H1 (cell line): ENCODE data around the gene NPTXR. TPM values are rescaled to one million over a fixed set of nuclear protein-coding genes. Genes with fewer than 3 reads are reported as not detected.
A peak's percentile ranks its signal among the peaks of the same experiment; 100 is the strongest.

ENCODE experiments used
- CTCF ChIA-PET: fragments of 300-600 bp; sonication (Branson Sonifier 250); formaldehyde crosslinking; loops from one replicate; lab custom pipeline; 2021; ENCODE audit not compliant: partially characterized antibody; lab: Charles Lee
- POLR2A ChIA-PET: fragments of 300-600 bp; sonication (Branson Sonifier 250); formaldehyde crosslinking; loops from one replicate; lab custom pipeline; 2021; ENCODE audit warnings: inconsistent platforms; ENCODE audit not compliant: partially characterized antibody; lab: Charles Lee
- DNase-seq, 2 experiments: peaks; one replicate each; pipeline versions ENCODE4 v3.0.0 to v3.0.0-alpha.2; 2010 to 2022; ENCODE audit warnings: low spot score in 2 of 2, low read depth in 1 of 2, mixed read lengths in 1 of 2
- FAIRE-seq: peaks from 2 replicates; lab custom pipeline; 2011; peaks lifted over from hg19 to GRCh38; lab: Jason Lieb, UNC
- H2AFZ ChIP-seq: 2 replicates; pipeline ENCODE4 v1.8.1; 2012; ENCODE audit warnings: low read length, inconsistent platforms
- H2AK5ac ChIP-seq: 2 replicates; pipeline ENCODE4 v1.6.1; 2013; ENCODE audit warnings: low read depth, low read length
- H2BK120ac ChIP-seq: replicated peaks from 2 replicates; pipeline ENCODE3; 2013; ENCODE audit warnings: low read depth, low read length, inconsistent platforms
- H2BK12ac ChIP-seq: 2 replicates; pipeline ENCODE4 v1.6.1; 2013; ENCODE audit warnings: low read depth, low read length
- H2BK15ac ChIP-seq: 2 replicates; pipeline ENCODE4 v1.6.1; 2013; ENCODE audit warnings: low read length
- H2BK20ac ChIP-seq: 2 replicates; pipeline ENCODE4 v1.6.1; 2013; ENCODE audit warnings: low read length
- H2BK5ac ChIP-seq: 2 replicates; pipeline ENCODE4 v1.6.1; 2013; ENCODE audit warnings: low read depth, low read length
- H3K14ac ChIP-seq: 2 replicates; pipeline ENCODE4 v1.6.1; 2013; ENCODE audit warnings: inconsistent platforms; ENCODE audit not compliant: insufficient read length
- H3K18ac ChIP-seq: 2 replicates; pipeline ENCODE4 v1.6.1; 2013; ENCODE audit warnings: low read length; ENCODE audit errors: extremely low read depth
- H3K23ac ChIP-seq: 2 replicates; pipeline ENCODE4 v1.6.1; 2013; ENCODE audit warnings: inconsistent platforms; ENCODE audit not compliant: insufficient read length
- H3K23me2 ChIP-seq: 2 replicates; pipeline ENCODE4 v1.6.1; 2013; ENCODE audit warnings: low read depth, low read length
- H3K27ac ChIP-seq: 2 replicates; pipeline ENCODE4 v1.6.1; 2011; ENCODE audit warnings: low read depth, low read length, inconsistent platforms
- H3K27me3 ChIP-seq, 4 experiments: replicated peaks in 1 of 4; 1 replicate in 1 of 4; 2 replicates in 3 of 4; pipeline versions ENCODE4 v1.6.1 to v1.8.1; 2011 to 2013; ENCODE audit warnings: low read length in 3 of 4, mild to moderate bottlenecking in 3 of 4, inconsistent platforms in 2 of 4, mixed read lengths in 2 of 4, moderate library complexity in 1 of 4; ENCODE audit not compliant: control insufficient read depth in 3 of 4, insufficient read depth in 3 of 4; ENCODE audit errors: extremely low read depth in 1 of 4
- H3K36me3 ChIP-seq, 4 experiments: 2 replicates each; pipeline versions ENCODE4 v1.6.1 to v1.8.1; 2011 to 2013; ENCODE audit warnings: mild to moderate bottlenecking in 4 of 4, low read length in 3 of 4, moderate library complexity in 2 of 4, control low read depth in 1 of 4, inconsistent platforms in 1 of 4; ENCODE audit not compliant: insufficient read depth in 4 of 4, control insufficient read depth in 2 of 4
- H3K4ac ChIP-seq: replicated peaks from 2 replicates; pipeline ENCODE3; 2013; ENCODE audit warnings: low read length, low read depth, mixed read lengths, inconsistent platforms; ENCODE audit not compliant: insufficient read length
- H3K4me1 ChIP-seq, 4 experiments: replicated peaks in 1 of 4; 1 replicate in 1 of 4; 2 replicates in 3 of 4; pipeline versions ENCODE4 v1.6.1 to v1.8.1; 2011 to 2013; ENCODE audit warnings: low read length in 3 of 4, inconsistent platforms in 2 of 4, mixed read lengths in 1 of 4; ENCODE audit not compliant: insufficient read depth in 4 of 4, control insufficient read depth in 3 of 4
- H3K4me2 ChIP-seq, 2 experiments: 2 replicates each; pipeline versions ENCODE4 v1.6.1 to v1.8.1; 2011 to 2013; ENCODE audit warnings: low read depth in 2 of 2, low read length in 2 of 2, control low read depth in 1 of 2, inconsistent platforms in 1 of 2, mild to moderate bottlenecking in 1 of 2; ENCODE audit not compliant: insufficient read depth in 1 of 2
- H3K4me3 ChIP-seq, 4 experiments: fragments of 200-600, 300-600 bp in 1 of 4; sonication (generic), shearing (Covaris generic), sonication (Bioruptor Twin) in 1 of 4; 2 replicates each; pipeline versions ENCODE4 v1.5.1 to v1.8.1; 2011 to 2016; ENCODE audit warnings: low read length in 4 of 4, low read depth in 3 of 4, control low read depth in 2 of 4, inconsistent platforms in 2 of 4, mild to moderate bottlenecking in 2 of 4, mixed read lengths in 1 of 4, moderate library complexity in 1 of 4; ENCODE audit not compliant: insufficient read depth in 2 of 4; ENCODE audit errors: extremely low read depth in 1 of 4
- H3K56ac ChIP-seq: replicated peaks from 2 replicates; pipeline ENCODE3; 2013; ENCODE audit warnings: low read depth, mild to moderate bottlenecking, mixed read lengths, low read length, inconsistent platforms; ENCODE audit not compliant: insufficient read length
- H3K79me1 ChIP-seq: 2 replicates; pipeline ENCODE4 v1.6.1; 2013; ENCODE audit warnings: low read depth, low read length, control low read depth
- H3K79me2 ChIP-seq, 2 experiments: 2 replicates each; pipeline versions ENCODE4 v1.6.1 to v1.8.1; 2012 to 2013; ENCODE audit warnings: low read length in 2 of 2, mild to moderate bottlenecking in 2 of 2, inconsistent platforms in 1 of 2; ENCODE audit not compliant: insufficient read depth in 2 of 2, control insufficient read depth in 1 of 2
- H3K9ac ChIP-seq, 4 experiments: replicated peaks in 1 of 4; 1 replicate in 1 of 4; 2 replicates in 3 of 4; pipeline versions ENCODE4 v1.6.1 to v1.8.1; 2011 to 2013; ENCODE audit warnings: low read depth in 3 of 4, low read length in 3 of 4, control low read depth in 2 of 4, mild to moderate bottlenecking in 2 of 4, moderate library complexity in 2 of 4, inconsistent platforms in 1 of 4; ENCODE audit errors: extremely low read depth in 1 of 4
- H3K9me3 ChIP-seq, 2 experiments: 2 replicates each; pipeline versions ENCODE4 v1.6.1 to v1.8.1; 2012 to 2013; ENCODE audit warnings: mild to moderate bottlenecking in 2 of 2, moderate library complexity in 2 of 2, control low read depth in 1 of 2, inconsistent platforms in 1 of 2, low read depth in 1 of 2, low read length in 1 of 2, mixed read lengths in 1 of 2; ENCODE audit not compliant: insufficient read depth in 2 of 2
- H4K20me1 ChIP-seq, 2 experiments: replicated peaks in 1 of 2; 2 replicates each; pipeline versions ENCODE3 to v1.8.1; 2011 to 2013; ENCODE audit warnings: inconsistent platforms in 2 of 2, low read length in 2 of 2, mild to moderate bottlenecking in 1 of 2; ENCODE audit not compliant: insufficient read depth in 2 of 2, control insufficient read depth in 1 of 2
- H4K5ac ChIP-seq: 2 replicates; pipeline ENCODE4 v1.6.1; 2013; ENCODE audit warnings: low read length, low read depth, mixed read lengths, inconsistent platforms; ENCODE audit not compliant: insufficient read length
- H4K8ac ChIP-seq: 2 replicates; pipeline ENCODE4 v1.8.0; 2013; ENCODE audit warnings: mild to moderate bottlenecking, moderate library complexity, low read length, inconsistent platforms; ENCODE audit not compliant: insufficient read depth; ENCODE audit errors: extremely low read depth
- H4K91ac ChIP-seq: replicated peaks from 2 replicates; pipeline ENCODE3; 2013; ENCODE audit warnings: low read length, mixed read lengths, inconsistent platforms; ENCODE audit not compliant: insufficient read length
- ATF2 ChIP-seq: IDR thresholded peaks from 2 replicates; pipeline ENCODE4 v1.6.1; 2012; ENCODE audit warnings: low read length, inconsistent platforms
- BACH1 ChIP-seq: IDR thresholded peaks from 2 replicates; pipeline ENCODE4 v1.6.1; 2012; ENCODE audit warnings: low read length, improper control_type of control experiment
- CTCF ChIP-seq, 3 experiments: IDR thresholded peaks; 1 replicate in 2 of 3; 2 replicates in 1 of 3; pipeline versions ENCODE4 v1.5.1 to v1.6.1; 2011; ENCODE audit warnings: low read length in 3 of 3, mild to moderate bottlenecking in 3 of 3, inconsistent platforms in 2 of 3, low read depth in 1 of 3, moderate library complexity in 1 of 3; ENCODE audit not compliant: insufficient read depth in 1 of 3; ENCODE audit errors: control extremely low read depth in 1 of 3
- MAX ChIP-seq: IDR thresholded peaks from 2 replicates; pipeline ENCODE4 v1.6.1; 2012; ENCODE audit warnings: inconsistent platforms
- PHF8 ChIP-seq: fragments of 200-600 bp; sonication (generic); conservative IDR thresholded peaks from 2 replicates; pipeline ENCODE4 v1.7.1; 2012; ENCODE audit warnings: low read depth, mild to moderate bottlenecking, inconsistent platforms, low read length, moderate library complexity
- RBBP5 ChIP-seq: IDR thresholded peaks from 2 replicates; pipeline ENCODE4 v1.7.1; 2012; ENCODE audit warnings: low read depth, mild to moderate bottlenecking, inconsistent platforms, low read length, moderate library complexity, borderline replicate concordance
- TEAD4 ChIP-seq: IDR thresholded peaks from 2 replicates; pipeline ENCODE4 v1.6.1; 2012; ENCODE audit warnings: low read depth, low read length, inconsistent platforms, mixed read lengths
- whole genome bisulfite sequencing, 2 experiments: shearing (Covaris generic) in 1 of 2; methylation state at CpG; one replicate each; pipeline versions ENCODE4 v1.1.6 to v1.1.7; 2013 to 2015; ENCODE audit warnings: low lambda C conversion rate in 2 of 2, mixed read lengths in 2 of 2, inconsistent platforms in 1 of 2, low coverage in 1 of 2, missing lambda C conversion rate in 1 of 2; ENCODE audit not compliant: insufficient replicate concordance in 2 of 2, insufficient coverage in 1 of 2, insufficient read length in 1 of 2; ENCODE audit errors: extremely low coverage in 1 of 2, missing lambda C conversion rate in 1 of 2; 5-methylcytosine and 5-hydroxymethylcytosine counted together
- polyA plus RNA-seq, 7 experiments: library from polyadenylated mRNA; depleted of rRNA in 3 of 7; stranded (reverse) in 5 of 7; unstranded in 2 of 7; fragments of >200 nt in 5 of 7; fragments of 200-250 nt in 2 of 7; gene quantifications; 1 replicate in 5 of 7; 2 replicates in 1 of 7; 4 replicates in 1 of 7; pipeline versions ENCODE4 v1.2.1 to v1.2.3, GENCODE V29; 2011 to 2013; ENCODE audit warnings: missing spikeins in 2 of 7, mixed read lengths in 2 of 7
- total RNA-seq: library from RNA; stranded (reverse); fragmentation: NEBNext Ultra II Directional; extraction: Animal tissue kit (Norgen Biotek cat#: 25700); gene quantifications from 2 replicates; pipeline ENCODE4 v1.2.1, GENCODE V29; 2021

The NPTXR gene
- total and polyA plus RNA-seq, 2 of the 8 experiments (the other 6 are each of a cell fraction or from before 2014, with no cell fraction given): 3.7 to 6.4 TPM

- H2BK15ac ChIP-seq: no peak overlapping the region
- no peak overlapping the region for H3K56ac ChIP-seq
- H3K36me3 ChIP-seq: no peaks in the 10 kb centered on the region
- peaks cover 0 to 3% (median under 1%) of the 10 kb centered on the region in 4 experiments; a peak in 2 of 7 replicates for H3K4me1 ChIP-seq
- no peak overlapping the region for H2BK12ac ChIP-seq
- H3K27me3 ChIP-seq: peaks cover 2 to 16% (median 11%) of the 10 kb centered on the region in 4 experiments
- WGBS, 2 experiments: 79% methylated on average over 6 of the region's 6 CpGs; no CpG with 5 or more reads in 1 of the 2 experiments
- no peaks in the 10 kb centered on the region for H3K79me2 ChIP-seq
- peak overlapping the region; percentile 18; the same call in 1 of the 2 replicates for H4K8ac ChIP-seq
- no peaks in the 10 kb centered on the region for H3K9me3 ChIP-seq
- ChIA-PET POLR2A (interaction anchor here (1.2 to 1.4 kb wide), 2 partner anchors 12 to 115 kb away, joined by 3 read pairs; no protein-coding TSS in a partner anchor), CTCF (interaction anchor here (0.6 to 2.5 kb wide), 7 partner anchors 13 to 538 kb away, joined by 3 to 23 read pairs (median 4); no protein-coding TSS in a partner anchor)
- H3K9ac ChIP-seq: no peak overlapping the region
- no peak overlapping the region for H2AFZ ChIP-seq
- no peak overlapping the region for H3K27ac ChIP-seq
- no peak overlapping the region for H3K18ac ChIP-seq
- H4K5ac ChIP-seq: no peak overlapping the region
- no peaks in the 10 kb centered on the region for H3K23me2 ChIP-seq
- no peak overlapping the region for H3K23ac ChIP-seq
- no peaks in the 10 kb centered on the region for H4K20me1 ChIP-seq
- DNase-seq (no peak), FAIRE-seq (no peak)
- H2BK20ac ChIP-seq: no peak overlapping the region
- H3K4ac ChIP-seq: no peak overlapping the region
- no peak overlapping the region for H3K4me2 ChIP-seq
- H2AK5ac ChIP-seq: 0 out of 2 replicates have a peak overlapping the region, but pooled peaks have one; percentile 24
- H2BK120ac ChIP-seq: no peak overlapping the region
- H3K14ac ChIP-seq: no peak overlapping the region
- no peaks in the 10 kb centered on the region for H3K79me1 ChIP-seq
- H2BK5ac ChIP-seq: no peak overlapping the region
- H3K4me3 ChIP-seq: no peak overlapping the region
- no peak overlapping the region for H4K91ac ChIP-seq
- TF ChIP-seq MAX: no peak
- no peak for TF ChIP-seq TEAD4
- no peak for TF ChIP-seq BACH1
- no peak for TF ChIP-seq PHF8
- no peak for TF ChIP-seq ATF2
- TF ChIP-seq CTCF (IDR thresholded peaks at IDR 0.05; ENCODE audit: control extremely low read depth in 1 of 3, insufficient read depth in 1 of 3, low read depth in 1 of 3, low read length in 3 of 3): no peak
- no peak for TF ChIP-seq RBBP5
Observed at GRCh38 chr22:38849811-38850210, 6.0 kb upstream of the NPTXR start.
